GM20431 (cell line): ENCODE results near the gene SND1.
"Not testable (repeated sequence)": the region's sequence is repeated elsewhere in the genome, so short reads cannot be mapped to it uniquely, and the experiment has no call there.

Source experiments
- in situ Hi-C: fragments of 300-500 bp; cut with MseI, MboI; formaldehyde crosslinking; loops from one replicate; pipeline ENCODE4 v1.15.0; 2020; ENCODE audit warnings: low sequenced_read_pairs; ENCODE audit not compliant: unreplicated experiment

Gene SND1

DNA sequence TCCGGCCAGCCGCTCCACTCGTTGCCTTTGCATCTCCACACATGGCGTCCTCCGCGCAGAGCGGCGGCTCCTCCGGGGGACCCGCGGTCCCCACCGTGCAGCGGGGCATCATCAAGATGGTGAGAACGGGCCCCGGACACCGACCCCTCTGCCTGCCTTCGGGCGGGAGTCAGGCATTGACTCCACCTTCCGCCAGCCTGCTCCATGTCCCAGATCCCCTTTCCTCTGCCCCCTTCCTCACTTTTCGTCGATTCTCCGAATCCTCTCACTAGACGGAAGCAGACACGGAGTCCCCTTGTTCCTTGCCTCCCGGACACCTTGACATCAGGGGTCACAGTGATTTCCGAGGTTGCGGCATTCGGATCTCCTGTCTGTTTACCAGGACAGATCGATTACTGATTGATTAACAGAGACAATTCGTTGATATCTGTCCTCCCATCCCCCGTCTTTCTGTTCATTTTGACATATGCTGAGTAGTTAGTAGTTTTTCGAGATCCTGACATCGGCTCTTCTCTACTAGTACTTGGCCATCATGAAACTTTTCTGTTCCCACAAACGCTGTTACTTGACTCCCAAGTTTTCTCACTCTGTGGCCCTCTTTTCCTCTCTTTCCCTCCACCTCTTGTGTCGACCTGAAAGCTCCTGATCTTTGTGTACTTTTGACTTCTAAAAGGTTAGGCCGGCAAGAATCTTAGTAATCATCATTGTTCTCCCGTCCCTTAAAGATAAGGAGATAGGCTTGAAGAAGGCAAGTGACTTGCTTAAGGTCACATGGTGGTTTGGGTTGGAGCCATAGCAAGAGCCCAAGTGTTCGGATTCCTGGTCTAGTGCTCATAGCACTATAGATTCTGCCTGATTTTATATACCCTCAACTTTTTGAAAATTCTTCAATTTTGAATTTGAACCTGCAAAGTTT lies 597 bp downstream of the SND1 start:
- in situ Hi-C loops, result no loop called here

DNA sequence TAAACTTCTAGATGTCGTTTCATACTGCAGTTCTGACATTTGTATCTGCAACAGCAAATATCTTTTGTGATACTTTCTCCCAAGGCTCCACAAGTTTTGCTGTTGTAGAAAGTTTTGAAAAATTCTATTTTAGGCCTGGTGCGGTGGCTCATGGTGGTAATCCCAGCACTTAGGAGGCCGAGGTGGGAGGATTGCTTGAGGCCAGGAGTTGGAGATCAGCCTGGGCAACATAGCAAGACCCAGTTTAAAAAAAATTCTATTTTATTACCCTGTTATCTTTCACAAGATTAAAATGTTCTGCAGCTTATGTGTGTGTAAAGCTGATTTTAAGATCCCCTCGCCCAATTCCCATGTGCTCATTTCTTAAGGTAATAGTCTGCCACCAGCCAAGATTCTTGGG lies 1.4 kb downstream of the SND1 start:
- in situ Hi-C loops, result no loop called here

- in situ Hi-C loops, result no loop called here
These were observed 2.7 kb downstream of the SND1 start for GRCh38 chr7:127654404-127655394.

DNA sequence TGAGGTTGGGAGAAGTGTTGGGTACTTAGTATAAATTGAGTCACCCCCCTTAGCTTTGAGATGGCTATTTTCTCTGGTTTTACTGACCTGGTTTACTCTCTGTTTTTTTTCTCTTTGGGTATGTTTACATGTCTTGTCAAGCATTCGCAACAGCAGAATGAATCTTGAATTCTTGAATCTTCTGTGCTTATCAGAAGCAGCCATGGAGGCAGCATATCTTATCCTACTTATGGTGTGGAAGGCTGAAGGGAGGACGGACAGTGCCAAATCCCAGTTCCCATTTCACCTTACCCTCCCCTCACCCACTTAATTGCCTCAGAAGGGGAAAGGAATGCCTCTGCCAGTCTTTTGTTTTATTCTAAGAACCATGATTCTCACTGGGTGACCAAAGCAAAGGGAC lies 3.7 kb downstream of the SND1 start:
- in situ Hi-C loops, result no loop called here

DNA sequence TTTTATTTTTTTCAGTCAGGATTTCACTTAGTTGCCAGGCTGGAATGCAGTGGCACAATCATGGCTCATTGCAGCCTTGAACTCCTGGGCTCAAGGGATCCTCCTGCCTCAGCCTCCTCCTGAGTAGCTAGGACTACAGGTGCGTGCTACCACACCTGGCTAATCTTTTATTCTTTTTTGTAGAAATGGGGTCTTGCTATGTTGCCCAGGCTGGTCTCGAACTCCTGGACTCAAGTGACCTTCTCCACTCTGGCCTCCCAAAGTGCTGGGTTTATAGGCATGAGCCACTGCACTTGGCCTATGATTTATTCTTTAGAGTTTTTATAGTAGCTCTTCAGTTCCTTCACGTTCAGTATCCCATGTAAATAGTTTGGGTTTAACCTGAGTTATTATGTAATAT lies 5.5 kb downstream of the SND1 start:
- in situ Hi-C loops, result no loop called here

GRCh38 chr7:127658970-127659630 lies 7.1 kb downstream of the SND1 start:
- in situ Hi-C loops, result no loop called here

DNA sequence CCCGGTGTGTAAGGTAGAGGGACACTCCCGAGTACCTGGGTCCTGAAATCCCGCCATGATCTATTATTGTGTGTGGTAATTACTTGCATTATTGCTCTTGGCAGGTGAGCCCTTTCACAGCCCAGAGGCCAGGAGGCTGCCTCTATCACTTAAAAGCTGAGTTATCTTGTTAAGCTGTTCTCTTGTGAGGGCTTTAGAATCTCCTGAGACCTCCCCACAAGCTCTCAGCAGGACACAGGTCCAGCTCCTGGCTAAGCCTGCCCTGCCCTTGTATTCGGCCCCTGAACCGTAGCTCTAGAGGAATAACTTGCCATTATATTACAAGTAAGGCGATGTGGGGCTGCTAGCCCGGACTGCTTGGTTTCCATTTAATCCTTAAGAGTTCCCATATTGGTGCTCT lies 13.9 kb downstream of the SND1 start:
- in situ Hi-C loops, result no loop called here

- in situ Hi-C loops, result no loop called here
These were observed 14.6 kb downstream of the SND1 start for GRCh38 chr7:127666602-127667001.

GRCh38 chr7:127667017-127667670 lies 15.2 kb downstream of the SND1 start:
- in situ Hi-C loops, result no loop called here

- in situ Hi-C loops, result no loop called here
These were observed 16.0 kb downstream of the SND1 start for GRCh38 chr7:127667759-127668530.

GRCh38 chr7:127671341-127671740 lies 19.3 kb downstream of the SND1 start:
- in situ Hi-C loops, result no loop called here

DNA sequence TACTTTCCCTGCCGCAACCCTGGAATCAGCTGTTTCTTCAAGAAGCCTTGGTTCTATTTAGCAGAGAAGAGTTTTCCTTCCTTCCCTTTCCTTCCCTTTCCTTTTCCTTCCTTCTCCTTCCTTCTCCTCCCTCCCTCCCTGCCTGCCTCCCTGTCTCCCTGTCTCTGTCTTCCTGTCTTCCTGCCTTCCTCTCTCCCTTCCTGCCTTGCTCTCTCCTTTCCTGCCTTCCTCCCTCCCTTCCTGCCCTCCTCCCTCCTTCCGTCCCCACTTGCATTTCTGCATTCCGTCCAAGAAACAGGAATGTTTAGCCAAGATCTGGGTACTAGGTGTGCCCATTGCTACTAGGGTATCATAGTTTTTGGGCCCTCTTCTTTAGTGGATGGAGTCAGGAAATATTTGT lies 21.9 kb downstream of the SND1 start:
- in situ Hi-C loops, result no loop called here

DNA sequence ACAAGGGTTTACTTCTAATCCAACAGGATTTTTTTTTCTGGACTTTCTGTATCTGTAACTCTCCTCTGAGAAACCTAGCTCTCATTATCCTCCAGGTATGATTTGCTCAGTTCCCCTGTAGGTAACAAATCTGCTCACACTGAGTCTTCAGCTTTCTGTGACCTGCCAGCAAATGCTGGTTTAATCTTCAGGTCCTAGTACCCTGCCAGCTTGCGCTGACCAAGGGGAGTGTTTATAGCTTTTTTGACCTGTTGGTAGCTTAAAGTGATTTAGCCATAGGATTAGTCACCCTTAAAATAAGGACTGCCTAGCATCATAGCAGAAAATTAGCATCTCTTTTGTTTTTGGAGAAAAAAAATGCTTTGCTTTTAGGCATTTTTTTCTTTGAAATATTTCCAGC lies 22.4 kb downstream of the SND1 start:
- in situ Hi-C loops, result no loop called here

GRCh38 chr7:127674923-127675322 lies 22.9 kb downstream of the SND1 start:
- in situ Hi-C loops, result not testable (repeated sequence)

GRCh38 chr7:127675721-127676120 lies 23.7 kb downstream of the SND1 start:
- in situ Hi-C loops, result no loop called here

DNA sequence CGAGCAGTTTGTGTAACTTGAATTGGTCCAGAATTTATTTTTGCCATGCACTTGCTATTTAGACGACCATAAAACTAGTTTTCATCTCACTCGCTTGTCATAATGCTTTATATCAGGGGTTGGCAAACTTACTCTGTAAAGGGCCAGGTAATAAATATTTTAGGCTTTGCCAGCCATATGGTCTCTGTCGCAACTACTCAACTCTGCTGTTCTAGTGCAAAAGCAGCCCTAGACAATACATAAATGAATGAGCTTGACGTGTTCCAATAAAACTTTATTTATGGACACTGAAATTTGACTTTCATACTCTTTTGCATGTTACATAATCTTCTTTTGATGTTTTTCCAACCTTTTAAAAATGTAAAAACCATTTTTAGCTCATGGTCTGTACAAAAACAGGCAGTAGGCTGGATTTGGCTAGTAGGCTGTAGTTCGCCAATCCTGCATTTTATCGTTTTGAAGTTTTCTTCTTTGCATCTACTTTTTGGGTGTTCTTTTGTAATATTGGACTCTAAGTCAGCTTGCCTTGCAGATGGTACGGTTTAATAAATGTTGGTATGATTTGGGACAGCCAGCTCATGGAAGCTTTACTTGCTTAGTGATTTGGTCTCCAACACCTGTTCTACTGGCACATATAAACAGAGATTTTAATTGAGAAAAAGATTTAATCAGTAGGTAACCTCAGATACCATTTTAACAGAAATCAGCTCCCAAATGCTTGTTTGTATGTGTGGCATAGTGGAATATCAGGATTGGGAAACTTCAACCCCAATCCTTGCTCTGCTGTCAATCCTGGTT lies 25.6 kb downstream of the SND1 start:
- in situ Hi-C loops, result no loop called here

GRCh38 chr7:127678337-127678736 lies 26.3 kb downstream of the SND1 start:
- in situ Hi-C loops, result no loop called here

DNA sequence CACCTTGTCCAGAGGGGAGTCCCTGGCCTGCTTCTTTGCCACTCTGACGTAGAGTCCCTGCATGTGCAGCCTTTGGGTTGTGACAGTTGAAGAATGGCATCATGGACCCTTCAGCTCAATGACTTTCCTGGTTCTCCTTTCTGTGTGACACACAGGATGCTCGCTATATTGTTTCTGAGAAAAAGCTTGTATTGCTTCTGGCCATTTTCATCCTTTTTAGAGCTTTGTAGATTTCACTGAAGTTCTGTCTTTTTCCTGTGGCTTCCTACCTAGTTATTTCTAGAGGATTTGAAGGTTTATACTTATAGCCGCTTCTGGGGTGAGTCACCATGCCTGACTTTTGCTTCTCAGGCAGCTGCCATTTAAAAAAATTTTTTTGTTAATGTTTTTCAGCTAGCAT lies 27.0 kb downstream of the SND1 start:
- in situ Hi-C loops, result no loop called here
